Endodermal cell (in vitro differentiated cells): ENCODE measurements around the gene DNAJA3. TPM values are rescaled to one million over a fixed set of nuclear protein-coding genes. Genes with fewer than 3 reads are reported as not detected.

Experiments
- DNase-seq: peaks from one replicate; pipeline ENCODE4 v3.0.0-alpha.2; 2017
- H3K27ac ChIP-seq: 2 replicates; pipeline ENCODE4 v1.5.1; 2013; ENCODE audit warnings: mild to moderate bottlenecking, low read depth, low read length, moderate library complexity
- H3K27me3 ChIP-seq: 2 replicates; pipeline ENCODE4 v1.6.1; 2013; ENCODE audit warnings: mild to moderate bottlenecking, low read length, moderate library complexity; ENCODE audit not compliant: insufficient read depth, control insufficient read depth, poor library complexity, severe bottlenecking
- H3K36me3 ChIP-seq: 2 replicates; pipeline ENCODE4 v1.7.0; 2013; ENCODE audit warnings: mild to moderate bottlenecking, low read length, moderate library complexity; ENCODE audit not compliant: control insufficient read depth, insufficient read depth
- H3K4me1 ChIP-seq: one replicate; pipeline ENCODE4 v1.7.0; 2013; ENCODE audit warnings: low read length; ENCODE audit not compliant: control insufficient read depth, insufficient read depth
- H3K4me3 ChIP-seq: 2 replicates; pipeline ENCODE4 v1.5.1; 2013; ENCODE audit warnings: mild to moderate bottlenecking, low read length, moderate library complexity
- H3K9ac ChIP-seq: 2 replicates; pipeline ENCODE4 v1.6.1; 2013; ENCODE audit warnings: mild to moderate bottlenecking, low read length, moderate library complexity; ENCODE audit not compliant: poor library complexity, severe bottlenecking; ENCODE audit errors: extremely low read depth
- H3K9me3 ChIP-seq: 2 replicates; pipeline ENCODE4 v1.6.1; 2013; ENCODE audit warnings: mild to moderate bottlenecking, low read length, moderate library complexity; ENCODE audit not compliant: control insufficient read depth
- H3K27ac Mint-ChIP-seq: 2 replicates; pipeline ENCODE4 v1.8.0; 2020; ENCODE audit warnings: mixed read lengths
- H3K27me3 Mint-ChIP-seq: 2 replicates; pipeline ENCODE4 v1.8.0; 2021; ENCODE audit warnings: mild to moderate bottlenecking, mixed read lengths; ENCODE audit not compliant: insufficient read depth
- H3K36me3 Mint-ChIP-seq: 2 replicates; pipeline ENCODE4 v1.8.0; 2020; ENCODE audit warnings: low read depth, mixed read lengths
- H3K4me1 Mint-ChIP-seq: 2 replicates; pipeline ENCODE4 v1.8.0; 2020; ENCODE audit warnings: mixed read lengths
- H3K4me3 Mint-ChIP-seq: 2 replicates; pipeline ENCODE4 v1.8.0; 2020; ENCODE audit warnings: mild to moderate bottlenecking, moderate library complexity, mixed read lengths
- H3K9me3 Mint-ChIP-seq: 2 replicates; pipeline ENCODE4 v1.8.0; 2020; ENCODE audit warnings: mild to moderate bottlenecking, mixed read lengths
- WGBS, 2 experiments: methylation state at CpG; one replicate each; pipeline versions ENCODE4 v1.1.5 to v1.1.7; 2013; ENCODE audit warnings: missing lambda C conversion rate in 2 of 2, mixed read lengths in 1 of 2; ENCODE audit not compliant: insufficient coverage in 1 of 2, insufficient read length in 1 of 2; 5-methylcytosine and 5-hydroxymethylcytosine counted together
- total RNA-seq, 2 donors: library from RNA; stranded (reverse); fragmentation: NEBNext Ultra II Directional in 1 of 2; extraction: Animal tissue kit (Norgen Biotek cat#: 25700) in 1 of 2; gene quantifications; 2 replicates in 1 of 2; 3 replicates in 1 of 2; pipeline ENCODE4 v1.2.1, GENCODE V29; 2021
- TF ChIP-seq, protein P1 (sequence below): fragments of 200-600 bp; sonication (generic); conservative IDR thresholded peaks from 2 replicates; pipeline ENCODE4 v1.5.0; 2021; ENCODE audit warnings: antibody characterized with exemption, mild to moderate bottlenecking

Gene DNAJA3
- total RNA-seq, 2 donors from 2014 or later: 37.4 to 38.5 TPM

DNA sequence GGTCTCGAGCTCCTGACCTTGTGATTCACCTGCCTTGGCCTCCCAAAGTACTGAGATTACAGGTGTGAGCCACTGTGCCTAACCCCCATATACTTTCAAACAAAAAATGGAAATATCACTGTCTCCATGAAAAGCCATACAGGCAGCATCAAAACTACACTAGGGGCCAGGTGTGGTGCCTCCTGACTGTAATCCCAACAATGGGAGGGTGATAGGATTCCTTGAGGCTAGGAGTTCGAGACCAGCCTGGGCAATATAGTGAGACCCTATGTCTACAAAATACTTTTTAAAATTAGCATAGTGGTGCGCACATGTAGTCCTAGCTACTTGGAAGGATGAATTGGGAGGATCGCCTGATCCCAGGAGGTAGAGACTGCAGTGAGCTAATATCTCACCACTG is 66.2 kb downstream of the DNAJA3 start:
- no peaks in the 10 kb centered on the region for H3K9me3 Mint-ChIP-seq
- Histone ChIP-seq H3K27ac (no peak overlapping the region), H3K4me1 (no peaks in the 10 kb centered on the region), H3K36me3 (peaks cover 8% of the 10 kb centered on the region), H3K4me3 (no peak overlapping the region), H3K27me3 (no peaks in the 10 kb centered on the region), H3K9me3 (no peaks in the 10 kb centered on the region), H3K9ac (no peak overlapping the region)
- H3K36me3 Mint-ChIP-seq: peaks cover 4% of the 10 kb centered on the region
- no peak for DNase-seq
- 90 to 96% methylated on average over 2 to 4 of the region's 4 CpGs for WGBS, 2 experiments
- no peaks in the 10 kb centered on the region for H3K27me3 Mint-ChIP-seq
- H3K4me1 Mint-ChIP-seq: peaks cover 2% of the 10 kb centered on the region
- TF ChIP-seq, protein P1, sequence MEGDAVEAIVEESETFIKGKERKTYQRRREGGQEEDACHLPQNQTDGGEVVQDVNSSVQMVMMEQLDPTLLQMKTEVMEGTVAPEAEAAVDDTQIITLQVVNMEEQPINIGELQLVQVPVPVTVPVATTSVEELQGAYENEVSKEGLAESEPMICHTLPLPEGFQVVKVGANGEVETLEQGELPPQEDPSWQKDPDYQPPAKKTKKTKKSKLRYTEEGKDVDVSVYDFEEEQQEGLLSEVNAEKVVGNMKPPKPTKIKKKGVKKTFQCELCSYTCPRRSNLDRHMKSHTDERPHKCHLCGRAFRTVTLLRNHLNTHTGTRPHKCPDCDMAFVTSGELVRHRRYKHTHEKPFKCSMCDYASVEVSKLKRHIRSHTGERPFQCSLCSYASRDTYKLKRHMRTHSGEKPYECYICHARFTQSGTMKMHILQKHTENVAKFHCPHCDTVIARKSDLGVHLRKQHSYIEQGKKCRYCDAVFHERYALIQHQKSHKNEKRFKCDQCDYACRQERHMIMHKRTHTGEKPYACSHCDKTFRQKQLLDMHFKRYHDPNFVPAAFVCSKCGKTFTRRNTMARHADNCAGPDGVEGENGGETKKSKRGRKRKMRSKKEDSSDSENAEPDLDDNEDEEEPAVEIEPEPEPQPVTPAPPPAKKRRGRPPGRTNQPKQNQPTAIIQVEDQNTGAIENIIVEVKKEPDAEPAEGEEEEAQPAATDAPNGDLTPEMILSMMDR: no peak
- peak overlapping the region; percentile 39 for H3K27ac Mint-ChIP-seq
- H3K4me3 Mint-ChIP-seq: no peak overlapping the region

DNA sequence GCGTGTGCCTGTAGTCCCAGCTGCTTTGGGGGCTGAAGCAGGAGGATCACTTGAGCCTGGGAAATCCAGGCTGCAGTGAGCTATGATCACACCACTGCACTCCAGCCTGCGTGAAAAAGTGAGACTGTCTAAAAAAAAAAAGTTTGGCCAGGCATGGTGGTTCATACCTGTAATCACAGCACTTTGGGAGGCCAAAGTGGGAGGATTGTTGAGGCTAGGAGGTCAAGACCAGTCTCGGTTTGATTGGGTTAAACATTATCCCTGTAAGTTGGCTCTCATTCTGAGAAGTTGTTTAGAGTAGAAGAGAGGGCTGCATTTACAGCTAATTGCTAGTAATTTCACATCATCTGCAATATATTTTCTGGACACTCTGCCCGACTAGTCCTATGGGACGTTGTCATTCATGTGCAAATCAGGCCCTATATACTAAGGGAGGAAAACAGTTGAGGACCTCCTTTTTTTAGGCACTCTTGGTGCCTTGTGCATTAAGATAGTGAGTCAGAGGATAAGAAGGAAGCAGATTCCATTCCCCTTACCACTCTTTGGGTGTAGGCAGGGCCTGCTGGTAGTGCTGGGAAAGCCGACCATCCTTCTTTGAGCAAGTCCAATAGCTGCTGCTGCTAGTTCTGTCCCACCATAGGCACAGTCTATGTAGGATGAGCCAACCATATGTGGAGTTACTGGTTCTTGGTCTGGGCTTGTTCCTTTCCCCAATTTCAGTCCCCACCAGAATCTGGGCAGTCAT is 69.2 kb downstream of the DNAJA3 start:
- H3K27me3 ChIP-seq: no peaks in the 10 kb centered on the region
- no peak overlapping the region for H3K27ac ChIP-seq
- H3K4me3 Mint-ChIP-seq: no peak overlapping the region
- no peak overlapping the region for H3K9ac ChIP-seq
- H3K9me3 ChIP-seq: no peaks in the 10 kb centered on the region
- peaks cover 5% of the 10 kb centered on the region for H3K4me1 ChIP-seq
- no peaks in the 10 kb centered on the region for H3K9me3 Mint-ChIP-seq
- H3K4me3 ChIP-seq: no peak overlapping the region
- peaks cover 12% of the 10 kb centered on the region for H3K36me3 ChIP-seq
- H3K4me1 Mint-ChIP-seq: peaks cover 20% of the 10 kb centered on the region
- 86 to 94% methylated on average over 6 of the region's 6 CpGs for WGBS, 2 experiments
- no peak overlapping the region for H3K27ac Mint-ChIP-seq
- no peaks in the 10 kb centered on the region for H3K27me3 Mint-ChIP-seq
- TF ChIP-seq, protein P1: no peak
- no peak for DNase-seq
- no peaks in the 10 kb centered on the region for H3K36me3 Mint-ChIP-seq

DNA sequence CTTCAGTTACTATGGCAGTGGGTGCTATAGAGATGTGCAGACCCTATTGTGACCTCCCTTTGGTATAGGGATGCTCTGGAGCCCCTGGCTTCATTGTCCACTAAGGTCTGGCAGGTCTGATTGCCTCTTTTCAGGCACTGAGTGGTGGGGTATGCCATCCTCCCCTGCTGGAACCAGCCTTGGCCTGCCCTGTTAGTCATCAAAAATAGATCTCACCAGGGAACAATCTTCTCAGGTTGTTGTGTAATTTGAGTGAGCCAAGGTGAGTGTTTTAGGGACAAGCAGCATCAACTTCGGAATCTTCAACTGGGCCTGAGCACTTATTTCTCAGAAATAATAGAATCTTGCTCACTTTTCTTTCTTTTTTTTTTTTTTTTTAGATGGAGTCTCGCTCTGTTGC is 70.1 kb downstream of the DNAJA3 start:
- H3K9me3 Mint-ChIP-seq: no peaks in the 10 kb centered on the region
- no peak overlapping the region for H3K27ac Mint-ChIP-seq
- H3K4me3 ChIP-seq: no peak overlapping the region

More for the DNA sequence above, 70.1 kb downstream of the DNAJA3 start:
- Mint-ChIP-seq H3K4me1 (peaks cover 26% of the 10 kb centered on the region), H3K36me3 (no peaks in the 10 kb centered on the region), H3K4me3 (no peak overlapping the region), H3K27me3 (no peaks in the 10 kb centered on the region)
- Histone ChIP-seq H3K27ac (no peak overlapping the region), H3K9me3 (no peaks in the 10 kb centered on the region), H3K4me1 (peaks cover 12% of the 10 kb centered on the region), H3K9ac (no peak overlapping the region), H3K36me3 (peaks cover 12% of the 10 kb centered on the region), H3K27me3 (no peaks in the 10 kb centered on the region)
- 100% methylated on average over 2 of the region's 2 CpGs; no CpG with 5 or more reads in 1 of the 2 experiments for WGBS, 2 experiments
- no peak for DNase-seq
- TF ChIP-seq, protein P1: no peak
